ENCODE results near the gene CDK5.

The CDK5 gene

GRCh38 chr7:151064454-151064853, 6.8 kb upstream of the CDK5 start:
- no peak for DNase-seq (ENCODE audit: low read depth)
- TF ChIP-seq CTCF (conservative IDR thresholded peaks at IDR 0.05; ENCODE audit: low read depth, low read length) = no peak
- no peak overlapping the region for H3K4me3 ChIP-seq (ENCODE audit: low read length)

GRCh38 chr7:151063212-151063561, 5.5 kb upstream of the CDK5 start:
- DNase-seq (ENCODE audit: low read depth) = no peak
- peak overlapping the region; percentile 51 for H3K4me3 ChIP-seq (ENCODE audit: low read length)
- TF ChIP-seq CTCF (conservative IDR thresholded peaks at IDR 0.05; ENCODE audit: low read depth, low read length) = no peak

GRCh38 chr7:151062399-151063211, 4.9 kb upstream of the CDK5 start:
- no peak for DNase-seq (ENCODE audit: low read depth)
- peak overlapping the region; percentile 83 for H3K4me3 ChIP-seq (ENCODE audit: low read length)
- TF ChIP-seq CTCF (conservative IDR thresholded peaks at IDR 0.05; ENCODE audit: low read depth, low read length) = no peak

- no peak for TF ChIP-seq CTCF (conservative IDR thresholded peaks at IDR 0.05; ENCODE audit: low read depth, low read length)
- peak overlapping the region; percentile 83 for H3K4me3 ChIP-seq (ENCODE audit: low read length)
- DNase-seq (ENCODE audit: low read depth) = no peak
These were observed 4.4 kb upstream of the CDK5 start for GRCh38 chr7:151062111-151062398.

GRCh38 chr7:151061213-151062110, 3.8 kb upstream of the CDK5 start:
- no peak for DNase-seq (ENCODE audit: low read depth)
- no peak for TF ChIP-seq CTCF (conservative IDR thresholded peaks at IDR 0.05; ENCODE audit: low read depth, low read length)

GRCh38 chr7:151060416-151061212, 2.9 kb upstream of the CDK5 start:
- peak overlapping the region; percentile 83 for H3K4me3 ChIP-seq (ENCODE audit: low read length)
- peak; percentile 45 for TF ChIP-seq CTCF (conservative IDR thresholded peaks at IDR 0.05; ENCODE audit: low read depth, low read length)
- peak; percentile 79 for DNase-seq (ENCODE audit: low read depth)

More at GRCh38 chr7:151061213-151062110, 3.8 kb upstream of the CDK5 start:
- peak overlapping the region; percentile 83 for H3K4me3 ChIP-seq (ENCODE audit: low read length)

Data from retinal pigment epithelial cell (primary cell).